ENCODE data around the gene VPS4A. TPM values are rescaled to one million over a fixed set of nuclear protein-coding genes. Genes with fewer than 3 reads are reported as not detected.

The VPS4A gene
- total RNA-seq, 2 experiments from 2014 or later: 38.6 to 41.8 TPM

DNA sequence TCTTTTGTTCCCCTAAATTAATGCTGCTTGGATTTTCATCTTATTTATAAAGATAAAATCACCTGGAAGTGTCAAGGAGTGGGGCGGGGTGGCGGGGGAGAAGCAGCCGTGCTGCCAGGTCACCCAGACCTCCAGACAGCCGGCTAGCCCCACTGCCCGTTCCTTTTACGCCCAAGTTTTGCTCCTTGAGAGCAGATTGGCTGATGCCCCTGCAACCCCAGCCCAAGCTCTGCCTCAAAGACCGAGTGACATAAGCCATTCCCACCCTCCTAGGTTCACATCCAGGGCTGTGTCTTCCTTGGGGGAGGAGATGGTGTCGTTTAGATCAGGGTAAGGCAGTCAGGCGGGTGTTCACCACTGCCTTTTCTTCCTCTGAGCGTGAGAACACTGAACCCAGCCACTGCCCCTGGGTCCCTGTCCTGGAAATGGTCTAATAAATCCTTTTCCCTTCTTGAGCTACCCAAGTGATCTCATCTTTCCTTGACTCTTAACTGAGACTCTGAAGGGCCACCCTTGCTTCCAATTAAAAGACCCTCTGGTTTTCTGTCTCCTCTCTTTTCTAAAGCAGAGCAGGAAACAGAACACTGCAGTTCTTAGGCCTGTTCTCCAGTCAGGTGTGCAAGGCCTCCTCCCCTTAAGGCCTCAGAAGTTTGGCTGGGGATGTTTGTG is 13.6 kb downstream of the VPS4A start:
- no peak overlapping the region for H3K4me3 Mint-ChIP-seq
- H3K4me1 Mint-ChIP-seq: peaks cover 32% of the 10 kb centered on the region
- POLR2A ChIA-PET: interaction anchor here (1.3 kb wide), 1 partner anchor 14 kb away, joined by 3 read pairs; no protein-coding TSS in a partner anchor

DNA sequence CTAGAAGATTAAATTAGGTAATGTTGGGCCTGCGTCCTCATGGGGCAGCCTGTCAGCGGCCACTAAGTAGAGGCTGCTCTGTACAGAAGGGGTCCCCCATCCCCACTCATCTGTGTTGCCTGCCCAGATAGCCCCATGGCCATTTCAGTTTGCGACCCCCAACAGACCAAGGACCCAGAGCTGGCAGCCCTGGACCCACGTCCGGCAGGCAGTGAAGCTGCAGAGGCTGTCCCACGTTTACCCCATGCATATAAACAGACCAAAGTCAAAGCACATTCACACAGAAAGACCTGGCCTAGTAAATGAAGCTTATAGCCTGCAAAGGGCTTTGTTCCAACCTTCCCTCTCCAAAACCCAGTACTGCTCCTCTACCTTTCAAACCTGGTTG is 14.6 kb downstream of the VPS4A start:
- DNase-seq: no peak
- POLR2A ChIA-PET: interaction anchor here (1.1 to 1.3 kb wide), 2 partner anchors 13 kb away, joined by 3 read pairs; no protein-coding TSS in a partner anchor
- Mint-ChIP-seq H3K4me1 (peaks cover 32% of the 10 kb centered on the region), H3K27ac (no peak overlapping the region), H3K36me3 (peaks cover 20% of the 10 kb centered on the region), H3K27me3 (no peaks in the 10 kb centered on the region), H3K4me3 (no peak overlapping the region), H3K9me3 (no peaks in the 10 kb centered on the region)
- ATAC-seq (ENCODE audit: low read depth): no peak

More for the DNA sequence above, 13.6 kb downstream of the VPS4A start:
- no peaks in the 10 kb centered on the region for H3K27me3 Mint-ChIP-seq
- H3K27ac Mint-ChIP-seq: no peak overlapping the region
- ATAC-seq (ENCODE audit: low read depth) (no peak), DNase-seq (no peak)
- no peaks in the 10 kb centered on the region for H3K9me3 Mint-ChIP-seq
- peaks cover 19% of the 10 kb centered on the region for H3K36me3 Mint-ChIP-seq

GRCh38 chr16:69326172-69326873 is 15.2 kb downstream of the VPS4A start:
- peak overlapping the region; percentile 42 for H3K27ac Mint-ChIP-seq
- H3K36me3 Mint-ChIP-seq: peaks cover 21% of the 10 kb centered on the region
- ATAC-seq (ENCODE audit: low read depth) (no peak), DNase-seq (no peak)
- no peaks in the 10 kb centered on the region for H3K27me3 Mint-ChIP-seq
- no peaks in the 10 kb centered on the region for H3K9me3 Mint-ChIP-seq
- H3K4me1 Mint-ChIP-seq: peaks cover 32% of the 10 kb centered on the region
- peak overlapping the region; percentile 49 for H3K4me3 Mint-ChIP-seq
- POLR2A ChIA-PET: interaction anchor here (0.7 to 1.1 kb wide), 3 partner anchors 12 to 196 kb away, joined by 3 to 5 read pairs (median 3); no protein-coding TSS in a partner anchor

DNA sequence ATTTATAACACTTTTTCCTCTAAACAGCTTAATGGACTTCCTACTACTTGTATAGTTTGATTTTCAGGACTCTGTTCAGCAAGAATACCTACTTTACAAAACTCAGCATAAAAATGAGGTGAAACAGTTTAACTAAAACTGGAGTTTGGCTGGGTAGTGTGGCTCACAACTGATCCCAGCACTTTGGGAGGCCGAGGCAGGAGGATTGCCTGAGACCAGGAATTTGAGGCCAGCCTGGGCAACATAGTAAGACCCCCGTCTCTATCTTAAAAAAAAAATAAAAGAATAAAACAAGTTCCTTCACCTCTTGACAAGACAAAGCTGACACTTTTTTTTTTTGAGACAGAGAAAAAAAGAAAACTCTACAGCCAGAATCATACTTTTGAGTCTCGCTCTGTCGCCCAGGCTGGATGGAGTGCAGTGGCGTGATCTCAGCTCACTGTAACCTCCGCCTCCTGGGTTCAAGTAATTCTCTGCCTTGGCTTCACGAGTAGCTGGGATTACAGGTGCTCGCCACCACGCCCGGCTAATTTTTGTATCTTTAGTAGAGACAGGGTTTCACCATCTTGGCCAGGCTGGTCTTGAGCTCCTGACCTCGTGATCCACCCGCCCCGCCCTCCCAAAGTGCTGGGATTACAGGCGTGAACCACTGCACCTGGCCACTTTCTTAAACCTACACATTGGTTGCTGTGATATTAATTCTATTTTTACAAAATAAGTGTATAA is 16.6 kb downstream of the VPS4A start:
- peaks cover 29% of the 10 kb centered on the region for H3K4me1 Mint-ChIP-seq
- no peaks in the 10 kb centered on the region for H3K9me3 Mint-ChIP-seq
- POLR2A ChIA-PET: interaction anchor here (3.6 kb wide), 1 partner anchor 12 kb away, joined by 29 read pairs; the partner anchor contains the start of genes COG8 and NIP7
- H3K27me3 Mint-ChIP-seq: no peaks in the 10 kb centered on the region
- H3K27ac Mint-ChIP-seq: no peak overlapping the region
- peaks cover 14% of the 10 kb centered on the region for H3K36me3 Mint-ChIP-seq
- DNase-seq: no peak
- no peak for ATAC-seq (ENCODE audit: low read depth)
- peak overlapping the region; percentile 29 for H3K4me3 Mint-ChIP-seq

GRCh38 chr16:69328854-69329316 is 17.7 kb downstream of the VPS4A start:
- peaks cover 30% of the 10 kb centered on the region for H3K4me1 Mint-ChIP-seq
- no peak for DNase-seq
- POLR2A ChIA-PET: interaction anchor here (0.8 to 3.6 kb wide), 6 partner anchors 10 to 142 kb away, joined by 3 to 29 read pairs (median 6); partner anchors contain the start of genes COG8, NIP7, SNTB2 and VPS4A
- peak overlapping the region; percentile 73 for H3K27ac Mint-ChIP-seq
- no peak for ATAC-seq (ENCODE audit: low read depth)
- peaks cover 14% of the 10 kb centered on the region for H3K36me3 Mint-ChIP-seq
- no peaks in the 10 kb centered on the region for H3K27me3 Mint-ChIP-seq
- H3K9me3 Mint-ChIP-seq: no peaks in the 10 kb centered on the region
- peak overlapping the region; percentile 87 for H3K4me3 Mint-ChIP-seq

DNA sequence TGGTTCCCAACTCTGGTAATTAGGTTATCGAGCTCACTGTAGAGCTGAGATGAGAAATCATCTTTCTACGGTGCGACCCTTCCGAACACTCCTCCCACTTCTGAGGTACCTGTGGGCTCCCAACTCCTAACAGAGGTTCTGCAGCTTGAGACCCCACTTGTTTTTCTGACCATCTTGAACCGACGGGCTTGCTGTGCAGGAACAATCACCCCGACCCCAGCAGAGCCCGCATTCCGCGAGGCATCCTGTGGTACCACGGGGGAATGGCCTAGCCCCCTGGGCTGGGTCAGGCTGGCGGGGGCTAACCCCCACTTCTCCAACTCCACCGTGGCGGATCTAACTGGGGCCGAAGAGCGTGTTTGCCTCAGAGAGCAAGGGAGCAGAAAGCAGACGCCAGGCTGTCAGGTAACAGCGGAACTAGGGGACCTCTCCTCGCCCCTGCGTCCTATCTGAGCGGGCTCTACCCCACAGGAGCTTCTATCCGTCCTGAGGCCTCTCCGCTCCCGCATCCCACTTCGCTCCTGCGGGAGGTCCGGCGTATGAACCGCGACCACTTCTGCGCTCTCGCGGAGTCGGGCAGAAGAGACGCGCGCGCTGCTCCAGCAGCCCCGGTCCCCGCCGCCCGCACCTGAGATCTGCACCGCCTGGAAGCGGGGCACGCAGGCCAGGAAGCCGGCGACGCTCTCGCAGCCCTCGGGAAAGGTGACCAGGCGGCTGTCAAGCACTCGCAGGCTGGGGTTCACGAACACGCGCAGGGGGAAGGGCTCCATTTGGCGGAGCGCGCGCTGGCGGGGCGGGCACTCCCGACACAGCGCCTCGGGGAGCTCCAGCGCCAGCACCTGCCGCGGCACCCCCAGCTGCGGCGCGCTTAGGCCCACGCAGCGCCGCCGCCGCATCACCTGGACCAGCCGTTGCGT is 18.5 kb downstream of the VPS4A start:
- H3K9me3 Mint-ChIP-seq: no peaks in the 10 kb centered on the region
- H3K4me3 Mint-ChIP-seq: peak overlapping the region; percentile 87
- peaks cover 30% of the 10 kb centered on the region for H3K4me1 Mint-ChIP-seq
- peak; percentile 40 for ATAC-seq (ENCODE audit: low read depth)
- POLR2A ChIA-PET: interaction anchor here (1.3 to 3.6 kb wide), 6 partner anchors 10 to 197 kb away, joined by 3 to 29 read pairs (median 8); partner anchors contain the start of genes CHTF8, COG8, NIP7 and SNTB2
- no peaks in the 10 kb centered on the region for H3K27me3 Mint-ChIP-seq
- no peak for DNase-seq
- H3K36me3 Mint-ChIP-seq: peaks cover 19% of the 10 kb centered on the region
- H3K27ac Mint-ChIP-seq: peak overlapping the region; percentile 73

GRCh38 chr16:69330286-69331109 is 19.3 kb downstream of the VPS4A start, which contains the start of gene PDF:
Gene PDF (minus strand): TSS chr16:69330588. CDS start chr16:69330570, 18 bp downstream.
- Mint-ChIP-seq H3K4me3 (peak within 1 kb of the TSS; percentile 87), H3K27me3 (no peaks in the 10 kb centered on the region), H3K27ac (peak within 1 kb of the TSS; percentile 80), H3K4me1 (peaks cover 30% of the 10 kb centered on the region), H3K36me3 (peaks cover 22% of the 10 kb centered on the region), H3K9me3 (no peaks in the 10 kb centered on the region)
- ATAC-seq (ENCODE audit: low read depth): peak; percentile 94
- POLR2A ChIA-PET: interaction anchor here (0.7 to 3.6 kb wide), 7 partner anchors 9 to 251 kb away, joined by 3 to 29 read pairs (median 8); partner anchors contain the start of genes CHTF8, COG8, NIP7 and SNTB2
- peak; percentile 92 for DNase-seq

DNA sequence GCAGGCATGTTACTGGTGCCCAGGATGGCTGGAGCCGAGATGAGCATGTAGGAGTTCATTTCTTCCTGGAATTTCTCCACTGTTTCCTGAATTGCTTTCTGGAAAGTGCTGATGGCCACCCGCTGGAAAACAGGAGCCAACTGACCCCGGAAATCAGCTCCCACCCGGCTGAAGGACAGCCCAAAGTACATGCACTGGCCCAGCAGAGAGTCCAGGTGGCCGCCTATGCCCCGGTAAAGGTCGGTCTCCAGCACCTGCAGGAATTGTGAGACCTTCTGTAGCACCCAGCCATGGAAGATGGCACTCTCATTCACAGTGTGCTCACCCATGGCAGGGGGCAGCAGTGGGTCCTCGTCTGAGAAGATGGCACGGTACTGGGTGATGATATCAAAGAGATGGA is 23.5 kb downstream of the VPS4A start:
- POLR2A ChIA-PET: no interaction called here
- Mint-ChIP-seq H3K4me3 (no peak overlapping the region), H3K36me3 (peaks cover 17% of the 10 kb centered on the region), H3K27ac (no peak overlapping the region), H3K4me1 (peaks cover 16% of the 10 kb centered on the region), H3K27me3 (no peaks in the 10 kb centered on the region), H3K9me3 (no peaks in the 10 kb centered on the region)
- ATAC-seq (ENCODE audit: low read depth) (no peak), DNase-seq (no peak)

DNA sequence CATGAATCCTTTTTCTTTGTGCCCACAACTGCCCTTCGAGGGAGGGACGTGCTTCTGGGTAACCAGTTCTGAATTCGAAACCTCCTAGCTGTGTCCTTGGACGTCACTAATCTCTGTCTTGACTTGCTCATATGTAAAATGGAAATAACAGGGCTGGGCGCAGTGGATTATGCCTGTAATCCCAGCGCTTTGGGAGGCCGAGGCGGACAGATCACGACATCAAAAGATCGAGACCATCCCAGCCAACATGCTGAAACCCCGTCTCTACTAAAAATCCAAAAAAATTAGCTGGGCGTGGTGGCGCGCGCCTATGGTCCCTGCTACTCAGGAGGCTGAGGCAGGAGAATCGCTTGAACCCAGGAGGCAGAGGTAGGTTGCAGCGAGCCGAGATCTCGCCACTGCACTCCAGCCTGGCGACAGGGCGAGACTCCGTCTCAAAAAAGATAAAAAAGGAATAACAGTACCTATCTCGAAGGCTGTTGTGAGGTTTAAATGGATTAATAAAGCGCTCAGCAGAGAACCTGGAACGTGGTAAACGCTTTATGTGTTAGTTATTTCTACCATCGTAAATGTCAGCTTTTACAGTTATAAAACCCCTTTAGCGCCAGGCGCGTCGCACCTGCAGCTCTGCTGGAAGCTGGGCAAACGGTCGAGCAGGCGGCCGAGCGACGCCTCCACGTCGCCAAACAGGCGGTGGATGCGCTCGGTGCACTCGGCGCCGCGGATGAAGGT is 27.6 kb downstream of the VPS4A start:
- H3K36me3 Mint-ChIP-seq: peaks cover 23% of the 10 kb centered on the region
- no peaks in the 10 kb centered on the region for H3K9me3 Mint-ChIP-seq
- H3K27ac Mint-ChIP-seq: peak overlapping the region; percentile 96
- no peak for ATAC-seq (ENCODE audit: low read depth)
- H3K4me3 Mint-ChIP-seq: peak overlapping the region; percentile 94
- POLR2A ChIA-PET: interaction anchor here (0.5 to 3.0 kb wide), 8 partner anchors 9 to 1116 kb away, joined by 3 to 29 read pairs (median 3); partner anchors contain the start of genes FCSK, PDF, TMED6 and UTP4
- peaks cover 34% of the 10 kb centered on the region for H3K4me1 Mint-ChIP-seq
- H3K27me3 Mint-ChIP-seq: no peaks in the 10 kb centered on the region
- no peak for DNase-seq

DNA sequence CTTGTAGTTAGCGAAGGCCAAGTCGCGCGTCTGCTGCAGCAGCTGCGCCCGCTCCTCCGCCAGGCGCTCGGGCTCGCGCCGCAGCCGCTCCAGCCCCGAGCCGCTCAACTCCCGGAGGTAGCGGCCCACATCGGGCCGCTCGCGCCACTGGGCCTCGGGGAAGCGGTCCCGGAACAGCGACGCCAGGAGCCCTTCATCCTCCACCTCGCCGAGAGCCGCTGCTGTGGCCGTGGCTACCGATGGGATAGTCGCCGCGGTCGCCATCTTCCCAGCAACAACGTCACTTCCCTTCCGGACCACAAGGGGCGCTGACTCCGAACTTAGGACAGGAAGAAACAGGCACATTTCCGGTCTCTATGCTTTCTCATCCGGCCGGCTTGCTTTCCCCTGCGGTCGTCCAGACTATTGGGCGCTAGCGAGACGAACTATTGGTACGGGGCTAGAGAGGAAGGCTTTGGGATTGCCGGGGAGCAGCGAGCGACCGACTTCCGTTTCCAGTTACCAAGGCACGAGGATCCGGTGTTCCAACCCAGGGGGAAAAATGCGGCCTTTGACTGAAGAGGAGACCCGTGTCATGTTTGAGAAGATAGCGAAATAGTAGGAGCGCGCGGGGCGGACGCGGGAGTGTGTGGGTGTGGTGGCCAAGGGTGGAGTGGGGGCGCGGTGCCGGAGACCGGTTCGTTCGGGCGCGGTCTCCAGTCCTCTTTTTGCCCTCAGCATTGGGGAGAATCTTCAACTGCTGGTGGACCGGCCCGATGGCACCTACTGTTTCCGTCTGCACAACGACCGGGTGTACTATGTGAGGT is 28.3 kb downstream of the VPS4A start, which contains the start of the genes COG8 and NIP7:
Gene COG8 (minus strand): TSS at position 276 of the 806 bp plus-strand sequence. CDS start 12 bp downstream, at position 264.
Gene NIP7 (plus strand): TSS at position 484 of the 806 bp plus-strand sequence. CDS start 58 bp downstream, at position 542.
- Mint-ChIP-seq H3K4me3 (peak within 1 kb of the TSS; percentile 94), H3K36me3 (peaks cover 18% of the 10 kb centered on the region), H3K27me3 (no peaks in the 10 kb centered on the region), H3K9me3 (no peaks in the 10 kb centered on the region), H3K4me1 (peaks cover 34% of the 10 kb centered on the region), H3K27ac (peak within 1 kb of the TSS; percentile 96)
- peak; percentile 89 for ATAC-seq (ENCODE audit: low read depth)
- POLR2A ChIA-PET: interaction anchor here (0.7 to 3.0 kb wide), 7 partner anchors 10 to 207 kb away, joined by 3 to 29 read pairs (median 4); partner anchors contain the start of genes PDF, TERF2, TMED6 and UTP4
- DNase-seq: peak; percentile 90
